NT2/D1 (cell line): ENCODE data around the gene RNF220.

ENCODE experiments used
- SUZ12 ChIP-seq: IDR thresholded peaks from 2 replicates; pipeline ENCODE4 v1.6.1; 2011; ENCODE audit not compliant: insufficient read length, insufficient read depth; ENCODE audit errors: extremely low read depth
- YY1 ChIP-seq: IDR thresholded peaks from 2 replicates; pipeline ENCODE4 v1.6.1; 2011; ENCODE audit not compliant: insufficient read length, insufficient read depth
- ZNF274 ChIP-seq: IDR thresholded peaks from 2 replicates; pipeline ENCODE4 v1.6.1; 2011; ENCODE audit warnings: mild to moderate bottlenecking, low read depth, low read length

- TF ChIP-seq SUZ12 (no peak), ZNF274 (no peak), YY1 (no peak)
These were observed 116.5 kb downstream of the RNF220 start for GRCh38 chr1:44521378-44522080.
